ENCODE data around the gene KDM1A.

KDM1A gene

DNA sequence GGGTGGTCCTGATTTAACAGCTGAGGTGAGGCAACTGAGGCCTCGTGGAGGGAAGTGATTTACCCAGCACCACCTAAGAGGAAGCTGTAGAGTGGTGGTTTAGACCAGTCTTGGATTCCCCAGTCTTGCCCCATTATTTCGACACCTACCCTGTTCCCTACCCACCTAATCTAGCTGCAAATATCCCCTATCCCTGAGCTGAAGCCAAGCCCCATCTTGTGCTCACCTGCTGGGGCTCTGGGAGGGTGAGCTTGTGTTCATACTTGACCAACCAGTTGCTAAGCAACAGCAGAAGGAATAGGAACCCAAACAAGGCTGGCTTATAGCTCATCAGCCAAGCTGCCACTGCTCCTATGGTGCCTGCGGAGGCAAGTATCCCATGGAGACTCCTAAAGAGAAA is 5.6 kb upstream of the KDM1A start:
- no peak for DNase-seq (ENCODE audit: low read depth)

GRCh38 chr1:23018661-23019093 is 591 bp upstream of the KDM1A start:
- no peak for DNase-seq (ENCODE audit: low read depth)

GRCh38 chr1:23019863-23020625 is 776 bp downstream of the KDM1A start:
- peak; percentile 46 for DNase-seq (ENCODE audit: low read depth)

DNA sequence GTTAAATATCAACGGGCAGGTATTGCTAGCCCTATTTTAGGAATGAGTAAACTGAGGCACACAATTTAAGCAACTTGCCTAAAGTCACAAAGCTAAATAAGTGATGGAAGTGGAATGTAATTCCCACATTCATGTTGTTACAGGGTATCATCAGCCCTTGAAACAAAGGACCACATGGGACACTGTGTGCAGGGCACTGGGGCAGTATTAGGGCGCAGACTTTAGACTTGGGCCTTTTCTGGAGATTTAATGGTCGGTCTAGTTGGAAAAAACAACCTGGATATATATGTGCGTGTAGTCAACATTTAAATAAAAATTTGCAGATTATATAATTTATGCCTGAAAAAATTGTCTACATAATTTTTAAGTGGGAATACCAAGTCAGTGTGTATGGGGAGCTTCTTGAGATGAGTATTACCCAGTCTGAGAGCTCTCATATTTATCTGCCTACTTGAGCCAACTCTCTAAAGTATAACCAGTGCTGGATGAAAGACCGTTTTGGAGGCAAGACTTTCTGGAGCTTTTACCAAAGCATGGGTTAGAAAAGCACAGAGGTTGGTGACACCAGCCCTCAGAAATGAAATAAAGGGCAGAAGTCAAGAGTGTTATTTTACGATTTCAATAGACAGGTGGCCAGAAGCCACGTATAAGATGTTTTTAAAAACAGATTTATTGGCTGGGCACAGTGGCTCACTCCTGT is 1.6 kb downstream of the KDM1A start:
- DNase-seq (ENCODE audit: low read depth): no peak

DNA sequence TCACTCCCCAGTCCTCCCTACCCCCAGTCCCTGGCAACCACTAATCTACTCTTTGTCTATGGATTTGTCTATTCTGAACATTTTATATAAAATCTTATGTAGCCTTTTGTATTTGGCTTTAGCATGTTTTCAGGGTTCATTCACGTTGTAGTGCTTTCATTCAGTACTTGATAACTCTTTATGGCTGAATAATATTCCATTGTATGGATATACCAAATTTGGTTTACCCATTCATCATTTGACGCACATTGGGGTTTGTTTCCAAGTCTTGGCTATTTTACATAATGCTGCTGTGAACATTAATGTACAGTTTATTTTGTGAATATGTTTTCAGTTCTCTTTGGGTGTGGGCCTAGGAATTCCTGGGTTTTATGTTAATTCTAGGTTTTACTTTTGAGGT is 2.6 kb downstream of the KDM1A start:
- DNase-seq (ENCODE audit: low read depth): no peak

- DNase-seq (ENCODE audit: low read depth): no peak
Observed at GRCh38 chr1:23023174-23023845, 4.0 kb downstream of the KDM1A start.

DNA sequence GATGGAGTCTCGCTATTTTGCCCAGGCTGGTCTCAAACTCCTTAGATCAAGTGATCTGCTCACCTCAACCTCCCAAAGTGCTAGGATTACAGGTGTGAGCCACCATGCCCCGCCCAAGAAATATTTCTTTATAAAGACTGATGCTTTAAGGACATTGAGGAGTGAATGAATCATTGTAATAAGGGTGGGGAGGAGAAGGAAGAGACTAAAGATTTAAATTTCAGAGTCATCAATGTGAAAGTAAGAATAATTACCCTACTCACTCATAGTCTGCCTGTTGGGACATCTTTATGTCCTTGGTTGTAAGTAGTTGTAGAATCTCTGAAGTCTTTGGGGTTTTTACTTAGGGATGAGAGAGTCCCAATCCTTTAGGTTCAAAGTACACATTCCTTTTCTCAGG is 7.3 kb downstream of the KDM1A start:
- no peak for DNase-seq (ENCODE audit: low read depth)

DNA sequence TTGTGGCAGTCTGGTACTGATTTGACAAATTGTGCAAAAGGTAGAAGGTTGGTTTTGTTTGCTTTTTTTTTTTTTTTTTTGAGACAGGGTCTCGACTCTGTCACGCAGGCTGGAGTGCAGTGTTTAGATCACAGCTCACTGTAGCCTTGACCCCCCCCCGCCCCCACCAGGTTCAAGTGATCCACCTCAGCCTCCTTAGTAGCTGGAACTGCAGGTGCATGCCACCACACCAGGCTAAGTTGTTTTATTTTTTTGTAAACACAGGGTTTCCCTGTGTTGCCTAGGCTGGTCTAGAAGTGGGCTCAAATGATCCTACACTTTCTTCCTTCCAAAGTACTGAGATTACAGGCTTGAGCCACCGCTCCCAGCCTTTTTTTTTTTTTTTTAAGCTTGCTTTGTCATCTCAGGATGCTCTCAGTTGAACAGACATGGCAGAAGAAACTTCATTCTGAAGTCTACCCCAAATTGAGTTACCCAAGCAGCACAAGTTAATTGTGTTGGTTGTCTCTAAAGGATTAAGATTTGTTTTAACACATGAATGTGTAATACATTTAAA is 8.2 kb downstream of the KDM1A start:
- no peak for DNase-seq (ENCODE audit: low read depth)

DNA sequence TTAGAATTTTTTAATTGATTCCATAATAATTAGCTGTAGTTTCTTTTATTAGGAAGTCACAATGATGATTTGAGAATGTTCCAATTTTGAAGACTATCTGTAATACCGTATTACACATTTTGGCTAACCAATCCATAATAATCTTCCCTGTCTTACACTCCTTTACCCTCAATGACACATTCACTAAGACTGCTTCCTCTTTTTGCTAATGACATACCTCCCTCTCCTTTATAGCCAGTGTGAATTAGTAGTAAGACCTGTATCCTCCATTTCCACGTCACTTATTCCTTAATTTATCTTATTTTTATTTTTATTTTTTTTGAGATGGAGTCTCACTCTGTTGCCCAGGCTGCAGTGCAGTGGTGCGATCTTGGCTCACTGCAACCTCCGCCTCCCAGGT is 10.1 kb downstream of the KDM1A start:
- no peak for DNase-seq (ENCODE audit: low read depth)

DNA sequence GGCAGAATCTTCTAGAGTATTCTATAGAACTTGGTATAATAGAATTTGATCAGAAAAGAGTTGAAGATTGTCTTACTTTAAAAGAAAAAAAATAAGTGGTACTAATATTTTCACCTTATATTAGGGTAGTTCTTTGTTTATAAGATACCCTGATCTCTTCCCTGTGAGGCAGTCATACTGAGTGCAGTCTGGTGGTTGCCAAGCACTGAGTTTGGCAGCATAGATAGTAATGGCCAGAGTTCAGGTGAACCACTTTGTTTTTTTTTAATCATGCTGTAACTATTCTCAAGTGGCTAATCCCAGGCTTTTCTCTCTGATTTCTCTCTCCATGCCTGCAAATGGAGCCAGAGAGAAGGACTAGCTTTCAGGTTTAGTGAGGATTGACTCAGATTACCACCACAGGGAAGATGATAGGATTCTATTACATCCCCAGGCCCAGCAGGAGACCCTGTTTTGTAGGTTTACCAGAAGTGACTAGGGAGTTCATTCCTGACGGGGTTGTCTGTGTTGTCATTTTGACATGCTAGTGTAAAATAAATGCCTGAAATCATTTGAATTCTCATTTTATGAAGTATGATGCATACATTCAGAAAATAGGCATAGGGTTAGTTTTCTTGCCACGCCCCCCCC is 16.7 kb downstream of the KDM1A start:
- DNase-seq (ENCODE audit: low read depth): no peak

- DNase-seq (ENCODE audit: low read depth): no peak
Observed at GRCh38 chr1:23037081-23037740, 17.9 kb downstream of the KDM1A start.

- DNase-seq (ENCODE audit: low read depth): no peak
Observed at GRCh38 chr1:23039308-23039826, 20.1 kb downstream of the KDM1A start.

DNA sequence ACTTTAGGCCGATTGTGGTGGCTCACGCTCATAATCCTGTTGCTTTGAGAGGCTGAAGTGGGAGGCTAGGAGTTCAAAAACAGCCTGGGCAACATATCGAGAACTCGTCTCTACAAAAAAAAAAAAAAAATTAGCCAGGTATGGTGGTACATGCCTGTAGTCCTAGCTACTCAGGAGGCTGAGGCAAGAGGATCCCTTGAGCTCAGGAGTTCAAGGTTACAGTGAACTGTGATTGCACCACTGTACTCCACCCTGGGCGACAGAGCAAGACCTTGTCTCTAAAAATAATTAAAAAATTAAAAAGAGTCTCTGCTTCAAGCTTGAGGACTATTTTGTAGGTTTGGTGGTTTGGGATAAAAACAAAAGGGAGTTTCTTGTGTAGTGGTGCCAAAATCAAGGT is 21.2 kb downstream of the KDM1A start:
- no peak for DNase-seq (ENCODE audit: low read depth)

GRCh38 chr1:23044035-23044434 is 24.8 kb downstream of the KDM1A start:
- DNase-seq (ENCODE audit: low read depth): no peak

DNA sequence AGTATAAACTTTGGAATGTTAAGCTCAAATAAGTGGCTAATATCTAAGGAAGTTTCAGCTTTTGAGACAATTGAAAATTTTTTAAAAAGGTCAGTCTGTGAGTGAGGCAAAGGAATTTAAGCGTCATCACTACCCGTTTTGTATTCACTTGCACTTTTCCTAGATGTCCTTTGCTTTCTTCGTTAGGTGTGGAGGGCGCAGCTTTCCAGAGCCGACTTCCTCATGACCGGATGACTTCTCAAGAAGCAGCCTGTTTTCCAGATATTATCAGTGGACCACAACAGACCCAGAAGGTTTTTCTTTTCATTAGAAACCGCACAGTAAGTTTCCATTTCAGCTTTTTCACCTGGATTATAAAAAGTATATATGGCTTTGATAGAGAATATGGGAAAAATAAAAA is 30.9 kb downstream of the KDM1A start:
- no peak for DNase-seq (ENCODE audit: low read depth)

- DNase-seq (ENCODE audit: low read depth): no peak
Observed at GRCh38 chr1:23051290-23051909, 32.1 kb downstream of the KDM1A start.

- no peak for DNase-seq (ENCODE audit: low read depth)
Observed at GRCh38 chr1:23057301-23057700, 38.0 kb downstream of the KDM1A start.

DNA sequence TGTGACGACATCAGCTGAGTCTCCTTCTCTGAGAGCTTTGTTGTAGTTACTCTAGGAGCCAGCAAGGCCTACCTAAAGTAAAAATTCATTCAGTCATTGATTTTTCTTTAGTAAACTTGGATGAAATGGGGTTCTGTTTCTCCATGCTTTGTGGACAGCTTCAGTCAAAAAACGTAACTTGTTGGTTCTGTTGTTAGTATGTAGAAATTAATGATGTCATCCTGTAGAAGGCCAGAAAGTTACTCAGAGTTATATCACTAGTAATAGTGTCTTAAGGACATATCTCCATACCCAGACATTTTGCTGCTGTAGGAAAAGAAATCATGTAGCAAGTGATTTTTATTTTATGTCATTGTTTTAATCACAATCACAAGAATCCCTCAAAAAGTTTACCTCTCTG is 43.0 kb downstream of the KDM1A start:
- DNase-seq (ENCODE audit: low read depth): no peak

DNA sequence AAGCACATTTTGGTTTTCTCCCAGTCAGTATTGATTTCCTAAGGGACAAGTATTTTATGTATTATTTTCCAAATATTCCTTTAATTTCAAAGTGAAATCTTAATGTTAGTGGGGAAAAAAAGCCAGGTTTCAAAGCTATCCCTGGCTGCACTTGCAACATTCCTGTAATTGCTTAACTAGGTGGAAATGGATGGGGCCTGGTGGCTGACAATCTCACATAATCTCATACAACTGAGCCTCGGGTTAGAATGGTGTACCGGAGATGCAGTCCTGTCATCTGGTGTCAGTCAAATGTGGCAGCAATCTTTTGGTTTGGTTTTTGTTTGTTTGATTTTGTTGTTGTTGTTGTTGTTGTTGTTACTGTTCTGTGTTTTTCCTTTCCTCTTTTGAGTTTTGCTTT is 46.1 kb downstream of the KDM1A start:
- DNase-seq (ENCODE audit: low read depth): no peak

DNA sequence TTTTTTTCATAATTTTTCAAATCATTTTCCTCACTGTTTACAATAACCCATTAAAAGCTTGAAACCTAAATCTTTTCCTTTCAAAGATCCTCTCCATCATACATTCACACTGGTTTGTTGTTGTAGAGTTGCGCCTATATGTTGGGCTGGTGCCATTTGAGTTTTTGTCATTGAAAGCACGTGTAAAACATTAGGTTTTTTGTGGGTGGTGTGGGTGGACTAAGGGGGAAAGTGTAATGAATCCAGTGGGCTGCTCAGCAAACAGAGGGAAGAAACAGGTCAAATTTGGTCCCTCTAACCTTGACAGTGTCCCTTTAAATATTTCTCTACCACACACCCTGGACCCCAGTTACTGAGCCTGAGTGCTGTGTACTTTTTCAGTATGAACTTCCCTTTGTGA is 46.8 kb downstream of the KDM1A start:
- DNase-seq (ENCODE audit: low read depth): no peak

- no peak for DNase-seq (ENCODE audit: low read depth)
Observed at GRCh38 chr1:23069149-23069548, 49.9 kb downstream of the KDM1A start.

Data from EH (cell line).